Measurements from ENCODE around the gene LGALS1.

GRCh38 chr22:37709445-37709765 is 34.0 kb downstream of the LGALS1 start:
- no peak for TF ChIP-seq CTCF (IDR thresholded peaks at IDR 0.05)
- TF ChIP-seq POLR2AphosphoS5 (IDR thresholded peaks at IDR 0.05): no peak
- no peak for TF ChIP-seq POLR2A (IDR thresholded peaks at IDR 0.05)

All from breast epithelium (tissue), 3 donors.